GM21737 (cell line): ENCODE results near the gene ERBB3.

Source experiments
- ATAC-seq: cut with Tn5 transposase; IDR thresholded peaks from one replicate; pipeline ENCODE4 v1.9.1; 2021; ENCODE audit warnings: mild to moderate bottlenecking, moderate library complexity; ENCODE audit not compliant: unreplicated experiment

ERBB3 gene

DNA sequence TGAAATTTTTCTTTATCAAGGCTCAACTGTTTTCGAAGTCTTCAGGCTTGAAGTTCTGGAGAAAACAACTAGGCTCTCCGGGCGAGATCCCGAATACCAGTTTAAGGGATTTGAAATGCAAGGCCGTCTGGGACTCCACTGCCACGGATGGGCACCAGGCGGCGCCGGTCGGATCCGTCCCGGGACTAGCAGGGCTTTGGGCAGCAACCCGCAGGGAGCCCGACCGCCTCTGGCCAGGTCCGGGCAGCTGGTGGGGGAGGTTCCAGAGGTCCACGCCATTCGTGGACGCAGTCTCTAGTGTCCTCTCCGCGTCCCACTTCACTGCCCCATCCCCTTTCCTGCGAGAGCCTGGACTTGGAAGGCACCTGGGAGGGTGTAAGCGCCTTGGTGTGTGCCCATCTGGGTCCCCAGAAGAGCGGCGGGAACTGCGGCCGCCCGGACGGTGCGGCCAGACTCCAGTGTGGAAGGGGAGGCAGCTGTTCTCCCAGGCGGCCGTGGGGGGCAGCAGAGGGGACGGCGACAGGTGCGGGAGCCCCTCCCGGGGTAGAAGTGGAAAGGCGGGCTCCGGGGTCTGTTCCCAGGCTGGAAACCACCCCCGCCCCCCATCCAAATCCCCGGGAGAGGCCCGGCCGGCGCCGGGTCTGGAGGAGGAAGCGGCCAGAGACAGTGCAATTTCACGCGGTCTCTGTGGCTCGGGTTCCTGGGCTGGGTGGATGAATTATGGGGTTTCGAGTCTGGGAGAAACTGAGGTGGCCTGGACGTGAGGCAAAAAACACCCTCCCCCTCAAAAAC, 838 bp upstream of the ERBB3 start:
- peak; percentile 64 for ATAC-seq

DNA sequence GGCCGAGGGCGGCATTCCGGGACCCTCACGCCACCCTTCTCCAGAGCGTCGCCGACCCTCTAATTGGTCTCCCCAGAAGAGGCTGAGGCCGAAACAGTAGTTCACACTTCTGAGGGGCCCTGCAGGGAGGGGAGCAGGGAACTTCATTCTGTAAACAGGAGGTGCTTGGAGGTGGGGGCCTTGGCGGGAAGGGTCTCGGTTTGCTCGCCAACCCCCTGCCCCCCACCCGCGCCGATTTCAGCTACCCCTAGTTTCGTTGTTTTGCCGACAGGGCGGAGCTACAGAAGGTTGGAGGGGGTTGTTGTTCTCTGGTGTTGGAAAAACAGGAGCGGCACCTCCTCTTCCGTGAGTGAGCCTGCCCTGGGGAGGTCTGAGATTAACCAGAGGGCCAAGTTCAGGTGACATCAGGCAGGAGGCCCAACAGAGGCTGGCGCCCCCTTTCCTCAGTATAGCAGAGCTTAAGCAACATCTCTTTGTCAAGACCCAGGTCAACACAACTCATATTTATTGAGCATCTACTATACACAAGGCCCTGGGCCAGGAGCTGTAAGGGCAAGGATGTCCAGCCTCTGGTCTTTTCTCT, 682 bp downstream of the ERBB3 start:
- ATAC-seq: no peak

DNA sequence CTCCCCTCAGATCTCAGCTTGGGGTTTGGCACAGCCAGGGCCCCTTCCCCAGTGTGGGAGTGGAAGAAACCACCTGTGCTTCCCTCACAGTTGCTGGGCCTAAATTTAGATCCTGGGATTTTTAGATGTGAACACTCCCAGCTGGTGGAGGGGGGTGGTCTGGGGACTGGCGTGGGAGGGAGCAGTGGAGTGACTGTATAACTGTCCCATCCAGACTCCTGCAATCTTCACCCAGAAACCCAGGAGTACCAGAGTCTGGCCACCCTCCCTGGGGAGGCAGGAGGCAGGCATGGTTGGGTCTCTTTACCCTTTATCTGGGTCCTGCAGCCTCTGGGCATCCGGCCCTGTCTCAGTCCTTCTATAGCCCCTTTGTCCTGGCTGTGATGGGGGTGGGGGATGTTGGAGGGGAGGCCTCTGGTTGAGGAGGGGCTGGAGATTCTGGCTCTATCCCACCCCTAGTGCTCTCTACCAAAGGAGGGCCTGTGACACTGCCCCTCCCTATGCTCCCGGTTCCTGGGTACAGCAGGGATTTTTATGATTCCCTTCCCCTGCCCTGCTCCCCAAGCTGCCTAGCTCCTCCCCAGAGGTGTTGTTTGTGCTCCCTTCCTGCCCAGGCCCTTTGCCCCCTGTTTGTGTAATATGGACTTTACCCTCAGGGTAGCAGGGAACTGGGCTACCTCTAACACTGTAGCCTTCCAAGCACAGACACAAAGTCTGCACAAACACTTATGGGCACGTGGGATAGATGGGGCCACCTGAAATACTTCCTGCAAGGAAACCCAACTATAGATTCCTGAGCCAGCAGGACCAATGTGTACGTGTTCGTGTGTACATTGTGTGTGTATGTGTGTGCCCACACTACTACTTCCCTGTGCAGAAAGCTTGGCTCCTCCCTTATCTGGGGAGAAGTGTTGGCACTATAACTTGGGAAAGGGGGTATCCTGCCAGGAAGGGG, 1.7 kb downstream of the ERBB3 start:
- no peak for ATAC-seq

DNA sequence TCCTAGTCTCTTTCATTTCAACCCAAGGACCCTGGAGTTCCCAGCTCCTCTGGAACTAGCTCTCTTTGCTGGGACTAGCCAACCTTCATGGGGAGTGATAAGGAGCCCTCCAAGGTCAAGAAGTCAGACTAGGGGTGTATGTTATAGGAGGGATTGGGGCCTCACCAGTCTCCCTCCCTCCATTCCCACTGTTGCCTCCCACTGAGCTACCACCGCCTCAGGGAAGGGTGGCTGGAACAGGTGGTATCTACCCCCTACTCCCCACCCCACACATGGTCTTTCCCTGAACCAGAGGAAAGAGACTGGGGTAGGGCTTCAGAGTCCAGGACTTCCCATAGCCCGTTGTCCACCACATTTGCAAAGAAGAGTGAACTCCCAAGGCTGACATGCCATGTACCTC, 2.4 kb downstream of the ERBB3 start:
- no peak for ATAC-seq

DNA sequence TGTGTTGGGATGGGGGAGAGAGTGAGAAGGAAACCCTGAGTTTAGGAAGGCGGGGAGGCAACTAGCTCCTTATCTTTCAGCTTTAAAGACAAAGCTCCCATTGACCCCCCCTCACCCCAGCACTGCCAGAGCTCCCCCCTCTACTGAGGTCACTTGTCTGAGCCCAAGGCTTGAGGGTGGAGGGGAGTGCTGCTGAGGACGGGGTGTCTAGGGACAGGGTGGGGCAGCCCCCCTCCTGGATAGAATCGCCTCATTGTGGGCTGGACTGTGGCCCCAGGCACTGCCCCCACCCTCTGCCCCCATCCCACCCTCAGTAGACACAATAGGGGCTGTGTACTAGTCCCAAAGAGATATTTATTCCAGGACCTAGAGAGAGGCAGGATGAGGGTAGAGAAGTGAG, 3.0 kb downstream of the ERBB3 start:
- ATAC-seq: no peak

DNA sequence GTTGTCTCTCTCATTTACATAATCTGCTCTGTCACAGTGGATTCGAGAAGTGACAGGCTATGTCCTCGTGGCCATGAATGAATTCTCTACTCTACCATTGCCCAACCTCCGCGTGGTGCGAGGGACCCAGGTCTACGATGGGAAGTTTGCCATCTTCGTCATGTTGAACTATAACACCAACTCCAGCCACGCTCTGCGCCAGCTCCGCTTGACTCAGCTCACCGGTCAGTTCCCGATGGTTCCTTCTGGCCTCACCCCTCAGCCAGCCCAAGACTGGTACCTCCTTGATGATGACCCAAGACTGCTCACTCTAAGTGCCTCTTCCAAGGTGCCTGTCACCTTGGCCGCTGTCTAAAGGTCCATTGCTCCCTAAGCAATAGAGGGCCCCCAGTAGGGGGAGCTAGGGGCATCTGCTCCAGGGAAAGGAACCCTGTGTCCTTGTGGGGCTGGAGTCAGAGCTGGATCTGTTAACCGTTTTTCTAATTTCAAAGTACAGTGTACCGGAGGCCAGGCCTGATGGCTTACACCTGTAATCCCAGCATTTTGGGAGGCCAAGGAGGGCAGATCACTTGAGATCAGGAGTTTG, 5.1 kb downstream of the ERBB3 start:
- ATAC-seq: no peak

DNA sequence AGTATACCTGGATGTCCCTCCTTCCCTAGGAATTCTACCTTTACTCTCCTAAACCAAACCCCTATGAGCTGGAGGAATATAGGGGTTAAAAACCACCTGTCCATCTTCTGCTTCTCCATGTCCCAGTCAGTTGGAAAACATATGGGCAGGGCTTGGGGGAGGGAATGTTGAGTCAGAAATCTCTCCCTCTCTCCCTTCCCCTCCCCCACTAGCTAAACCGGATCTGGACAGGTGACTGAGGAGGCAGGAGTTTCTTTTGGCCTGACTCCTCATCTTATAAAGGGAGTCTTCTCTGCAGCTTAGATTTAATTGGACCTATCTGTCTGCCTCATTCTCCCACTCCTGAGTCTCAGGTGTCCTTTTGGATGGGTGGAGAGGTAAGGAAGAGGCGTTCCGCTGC, 6.1 kb downstream of the ERBB3 start:
- no peak for ATAC-seq

DNA sequence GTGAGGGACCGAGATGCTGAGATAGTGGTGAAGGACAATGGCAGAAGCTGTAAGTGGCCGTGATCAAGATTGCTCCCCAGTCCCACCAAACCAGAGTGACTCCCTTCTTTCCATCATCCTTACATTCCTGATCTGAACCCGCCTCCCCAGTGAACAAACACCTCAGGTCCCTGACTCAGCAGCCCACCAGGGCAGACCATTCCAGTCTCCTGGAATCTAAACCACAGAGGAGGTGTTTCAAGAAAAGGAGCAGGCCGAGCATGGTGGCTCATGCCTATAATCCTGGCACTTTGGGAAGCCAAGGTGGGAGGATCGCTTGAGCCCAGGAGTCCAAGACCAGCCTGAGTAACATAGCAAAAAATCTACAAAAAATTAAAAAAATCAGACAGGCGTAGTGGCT, 6.6 kb downstream of the ERBB3 start:
- no peak for ATAC-seq

DNA sequence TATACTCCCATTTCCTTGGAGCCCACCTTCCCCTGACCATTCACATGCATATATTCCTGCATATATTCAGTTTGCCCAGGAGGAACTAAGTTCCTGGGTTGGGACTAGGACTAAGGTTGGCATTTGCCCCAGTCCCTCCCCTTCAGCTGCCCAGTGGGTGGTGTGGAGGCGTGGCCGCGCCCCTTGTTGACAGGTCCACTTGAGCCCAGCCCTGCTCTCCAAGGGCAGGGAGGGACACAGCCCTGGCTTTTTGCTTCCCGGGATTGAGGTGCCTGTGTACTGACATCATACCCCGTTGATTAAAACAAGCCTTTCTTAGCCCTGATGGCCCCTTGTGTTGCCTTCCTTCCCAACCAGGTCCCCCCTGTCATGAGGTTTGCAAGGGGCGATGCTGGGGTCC, 7.3 kb downstream of the ERBB3 start:
- ATAC-seq: no peak

DNA sequence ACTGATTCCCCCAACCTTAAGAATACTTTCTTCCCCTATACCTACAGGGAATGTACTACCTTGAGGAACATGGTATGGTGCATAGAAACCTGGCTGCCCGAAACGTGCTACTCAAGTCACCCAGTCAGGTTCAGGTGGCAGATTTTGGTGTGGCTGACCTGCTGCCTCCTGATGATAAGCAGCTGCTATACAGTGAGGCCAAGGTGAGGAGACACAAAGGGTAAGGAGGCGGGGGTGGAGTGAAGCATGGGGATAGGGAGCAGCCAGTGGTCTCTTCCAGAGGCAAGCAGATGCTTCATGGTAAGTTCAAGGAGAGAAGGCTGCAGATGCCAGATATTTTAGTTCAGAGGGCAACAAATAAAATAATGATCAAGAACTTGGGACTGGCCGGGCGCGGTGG, 17.8 kb downstream of the ERBB3 start:
- ATAC-seq: no peak

DNA sequence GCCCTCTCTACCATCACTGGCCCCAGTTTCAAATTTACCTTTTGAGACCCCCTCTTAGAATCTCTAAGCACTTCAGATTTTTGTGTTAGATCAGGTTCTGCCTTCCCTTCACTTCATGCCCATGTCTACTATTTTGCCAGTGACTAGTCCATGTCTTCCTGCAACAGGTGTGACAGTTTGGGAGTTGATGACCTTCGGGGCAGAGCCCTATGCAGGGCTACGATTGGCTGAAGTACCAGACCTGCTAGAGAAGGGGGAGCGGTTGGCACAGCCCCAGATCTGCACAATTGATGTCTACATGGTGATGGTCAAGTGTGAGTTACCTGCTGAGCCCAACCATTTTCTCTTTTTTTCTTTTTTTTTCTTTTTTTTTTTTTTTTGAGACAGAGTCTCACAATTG, 18.6 kb downstream of the ERBB3 start:
- ATAC-seq: no peak

DNA sequence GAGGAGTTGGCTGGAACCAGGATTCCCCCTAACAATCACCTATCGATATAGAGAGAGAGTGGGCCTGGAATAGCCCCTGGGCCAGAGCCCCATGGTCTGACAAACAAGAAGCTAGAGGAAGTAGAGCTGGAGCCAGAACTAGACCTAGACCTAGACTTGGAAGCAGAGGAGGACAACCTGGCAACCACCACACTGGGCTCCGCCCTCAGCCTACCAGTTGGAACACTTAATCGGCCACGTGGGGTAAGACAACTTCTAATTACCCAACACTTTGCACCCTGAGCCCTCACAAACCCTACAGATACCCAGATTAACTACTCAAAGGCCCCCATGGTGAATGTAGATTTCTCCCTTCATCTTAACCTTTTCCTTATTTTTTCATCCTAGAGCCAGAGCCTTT, 19.8 kb downstream of the ERBB3 start:
- no peak for ATAC-seq

DNA sequence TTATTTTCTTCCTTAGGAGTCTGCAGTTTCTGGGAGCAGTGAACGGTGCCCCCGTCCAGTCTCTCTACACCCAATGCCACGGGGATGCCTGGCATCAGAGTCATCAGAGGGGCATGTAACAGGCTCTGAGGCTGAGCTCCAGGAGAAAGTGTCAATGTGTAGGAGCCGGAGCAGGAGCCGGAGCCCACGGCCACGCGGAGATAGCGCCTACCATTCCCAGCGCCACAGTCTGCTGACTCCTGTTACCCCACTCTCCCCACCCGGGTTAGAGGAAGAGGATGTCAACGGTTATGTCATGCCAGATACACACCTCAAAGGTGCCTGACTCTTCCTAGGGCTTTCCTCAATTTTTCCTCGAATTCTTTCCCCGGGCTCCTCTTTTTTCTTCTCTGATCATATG, 21.1 kb downstream of the ERBB3 start:
- ATAC-seq: no peak

DNA sequence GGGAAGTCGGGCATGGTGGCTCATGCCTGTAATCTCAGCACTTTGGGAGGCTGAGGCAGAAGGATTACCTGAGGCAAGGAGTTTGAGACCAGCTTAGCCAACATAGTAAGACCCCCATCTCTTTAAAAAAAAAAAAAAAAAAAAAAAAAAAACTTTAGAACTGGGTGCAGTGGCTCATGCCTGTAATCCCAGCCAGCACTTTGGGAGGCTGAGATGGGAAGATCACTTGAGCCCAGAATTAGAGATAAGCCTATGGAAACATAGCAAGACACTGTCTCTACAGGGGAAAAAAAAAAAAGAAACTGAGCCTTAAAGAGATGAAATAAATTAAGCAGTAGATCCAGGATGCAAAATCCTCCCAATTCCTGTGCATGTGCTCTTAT, 22.7 kb downstream of the ERBB3 start:
- ATAC-seq: no peak

DNA sequence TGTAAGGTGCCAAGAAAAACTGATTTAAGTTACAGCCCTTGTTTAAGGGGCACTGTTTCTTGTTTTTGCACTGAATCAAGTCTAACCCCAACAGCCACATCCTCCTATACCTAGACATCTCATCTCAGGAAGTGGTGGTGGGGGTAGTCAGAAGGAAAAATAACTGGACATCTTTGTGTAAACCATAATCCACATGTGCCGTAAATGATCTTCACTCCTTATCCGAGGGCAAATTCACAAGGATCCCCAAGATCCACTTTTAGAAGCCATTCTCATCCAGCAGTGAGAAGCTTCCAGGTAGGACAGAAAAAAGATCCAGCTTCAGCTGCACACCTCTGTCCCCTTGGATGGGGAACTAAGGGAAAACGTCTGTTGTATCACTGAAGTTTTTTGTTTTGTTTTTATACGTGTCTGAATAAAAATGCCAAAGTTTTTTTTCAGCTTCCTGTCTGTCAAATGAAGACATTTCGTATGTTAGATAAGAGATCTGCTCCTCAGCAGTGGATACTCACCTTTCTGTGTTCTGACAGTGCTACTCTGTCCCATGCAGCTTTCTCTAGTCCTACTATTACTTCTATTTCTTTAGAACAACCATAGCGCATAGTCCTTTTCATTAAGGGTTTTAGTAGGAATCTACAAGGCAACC, 23.2 kb downstream of the ERBB3 start:
- ATAC-seq: no peak

DNA sequence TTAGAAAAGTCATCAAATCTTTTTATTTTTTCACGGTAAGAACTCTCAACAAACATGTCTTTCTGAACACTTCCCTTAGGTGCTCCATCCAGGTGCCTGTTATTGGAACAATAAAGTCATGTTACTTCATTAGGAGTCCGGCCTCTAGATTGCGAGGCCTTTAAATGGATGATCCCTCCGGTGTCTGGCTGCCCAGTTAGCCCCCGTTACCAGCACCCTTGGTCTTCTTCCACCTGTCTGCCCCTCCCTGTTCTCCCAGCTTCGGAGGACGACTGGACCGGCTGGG, 23.8 kb downstream of the ERBB3 start:
- ATAC-seq: no peak

DNA sequence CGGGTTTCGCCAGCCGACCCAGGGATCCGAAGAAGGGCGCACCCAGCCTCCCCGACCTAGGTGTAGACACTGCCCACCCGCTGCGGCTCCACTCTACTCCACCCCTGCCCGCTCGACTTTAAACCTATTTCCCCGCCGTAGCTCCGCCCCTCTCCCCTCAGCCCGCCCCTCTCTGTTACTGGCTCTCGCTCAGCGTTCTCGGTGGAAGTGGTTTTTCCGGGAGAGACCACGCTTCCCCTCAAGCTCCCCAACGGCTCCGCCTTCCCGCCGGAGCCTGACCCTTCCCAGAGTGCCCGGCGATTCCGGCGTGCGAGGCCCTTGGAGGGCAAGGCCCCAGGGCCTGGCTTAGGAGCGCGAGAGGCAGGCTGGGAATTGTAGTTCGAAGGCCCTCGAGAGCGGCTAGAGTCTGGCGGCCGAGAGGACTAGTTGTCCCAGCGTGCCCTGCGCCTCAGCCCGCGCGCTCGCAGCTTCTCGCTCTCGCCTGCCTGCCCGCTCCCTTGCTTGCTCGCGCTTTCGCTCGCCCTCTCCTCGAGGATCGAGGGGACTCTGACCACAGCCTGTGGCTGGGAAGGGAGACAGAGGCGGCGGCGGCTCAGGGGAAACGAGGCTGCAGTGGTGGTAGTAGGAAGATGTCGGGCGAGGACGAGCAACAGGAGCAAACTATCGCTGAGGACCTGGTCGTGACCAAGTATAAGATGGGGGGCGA, 24.3 kb downstream of the ERBB3 start, which contains the start of gene PA2G4:
Gene PA2G4, plus strand, starts transcription at position 451 of the 706 bp plus-strand sequence. Its CDS starts 179 bp downstream, at position 630.
- ATAC-seq: peak; percentile 87

DNA sequence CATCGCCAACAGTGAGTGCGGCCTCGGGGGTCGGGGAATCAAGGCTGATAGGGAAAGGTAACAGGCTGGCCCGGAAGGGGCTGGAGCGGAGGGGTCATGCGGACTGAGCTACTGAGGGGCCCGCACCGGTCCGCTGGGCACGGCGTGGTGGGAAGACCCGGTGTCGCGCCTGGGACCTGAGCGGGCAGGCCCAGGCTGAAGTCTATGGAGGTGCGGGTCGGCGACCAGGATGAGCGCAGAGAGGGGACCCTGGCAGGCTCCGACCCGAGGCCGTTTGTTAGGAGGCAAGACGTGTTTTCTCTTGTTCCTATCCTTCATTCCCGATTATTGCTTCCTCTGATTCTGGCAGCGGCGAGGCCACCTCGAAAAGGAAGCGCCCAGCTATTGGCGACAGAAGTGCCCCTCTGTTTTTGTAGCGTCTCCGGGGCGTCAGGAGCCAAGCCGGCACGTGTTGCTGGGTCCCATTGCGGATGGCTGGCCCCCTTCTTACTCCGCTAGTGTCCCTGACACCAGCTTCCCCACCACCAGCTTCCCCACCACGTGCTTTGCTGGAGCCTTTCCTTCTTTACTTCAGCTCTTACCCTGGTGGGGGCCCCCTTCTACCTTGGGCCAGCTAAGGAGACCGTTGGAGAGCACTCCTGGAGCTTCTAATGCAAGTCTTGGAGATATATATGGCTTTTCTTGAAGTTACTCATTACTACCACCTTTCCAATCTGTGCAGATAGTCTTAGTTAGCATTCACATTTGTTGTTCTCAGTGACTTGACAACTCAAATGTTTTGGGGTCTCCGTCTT, 25.0 kb downstream of the ERBB3 start:
- ATAC-seq: peak; percentile 16

DNA sequence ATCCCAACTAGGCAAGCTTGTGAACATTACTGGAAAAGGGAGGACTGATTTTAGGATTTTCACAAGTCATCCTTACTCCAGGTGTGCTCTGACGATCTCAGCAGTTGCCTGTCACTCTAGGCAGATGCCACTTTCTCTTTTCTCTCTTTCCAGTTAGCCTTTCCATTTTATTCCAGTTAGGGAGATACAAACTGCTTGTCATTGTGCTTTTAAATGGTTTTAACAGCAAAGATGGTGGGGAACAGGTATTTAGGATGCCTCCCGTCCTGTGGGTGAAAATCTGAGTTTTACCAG, 25.6 kb downstream of the ERBB3 start:
- no peak for ATAC-seq

DNA sequence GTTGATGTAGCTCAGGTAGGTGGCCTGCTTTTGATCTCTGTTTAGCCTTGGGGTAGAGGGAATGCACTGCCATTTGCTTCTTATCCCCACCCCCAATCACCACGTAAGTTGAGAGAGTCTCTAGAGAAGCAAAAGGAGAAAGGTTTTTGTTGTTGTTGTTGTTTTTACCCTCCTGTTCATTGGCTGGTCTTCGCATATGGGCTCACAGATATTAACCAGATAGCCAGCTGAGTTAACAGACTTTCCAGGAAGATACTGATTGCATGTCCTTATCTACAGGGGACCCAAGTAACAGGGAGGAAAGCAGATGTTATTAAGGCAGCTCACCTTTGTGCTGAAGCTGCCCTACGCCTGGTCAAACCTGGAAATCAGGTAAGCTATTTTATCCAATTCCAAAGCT, 27.3 kb downstream of the ERBB3 start:
- ATAC-seq: no peak
